Kidney (tissue), 14 donors: ENCODE results near the gene CDC26. TPM values are rescaled to one million over a fixed set of nuclear protein-coding genes. Genes with fewer than 3 reads are reported as not detected.

ENCODE experiments used
- DNase-seq, 5 donors: peaks; one replicate each; pipeline ENCODE4 v3.0.0-alpha.2; 2013 to 2020
- FAIRE-seq: peaks from 2 replicates; lab custom pipeline; 2012; peaks lifted over from hg19 to GRCh38; lab: Jason Lieb, UNC
- H3K27ac ChIP-seq, 2 donors: one replicate each; pipeline ENCODE4 v1.7.0; 2013; ENCODE audit warnings: low read depth in 2 of 2, low read length in 2 of 2, inconsistent platforms in 1 of 2
- H3K27me3 ChIP-seq: one replicate; pipeline ENCODE4 v1.7.1; 2013; ENCODE audit warnings: low read length, inconsistent platforms; ENCODE audit not compliant: control insufficient read depth, insufficient read depth
- H3K36me3 ChIP-seq, 3 donors: one replicate each; pipeline versions ENCODE4 v1.7.0 to v1.7.1; 2013; ENCODE audit warnings: low read length in 3 of 3, control low read depth in 1 of 3, inconsistent platforms in 1 of 3; ENCODE audit not compliant: insufficient read depth in 3 of 3, control insufficient read depth in 2 of 3
- H3K4me1 ChIP-seq, 3 donors: one replicate each; pipeline versions ENCODE4 v1.7.0 to v1.7.1; 2013; ENCODE audit warnings: low read length in 3 of 3, inconsistent platforms in 1 of 3, low read depth in 1 of 3; ENCODE audit not compliant: control insufficient read depth in 2 of 3, insufficient read depth in 2 of 3
- H3K4me3 ChIP-seq, 3 donors: one replicate each; pipeline versions ENCODE4 v1.7.0 to v1.8.1; 2013; ENCODE audit warnings: low read length in 3 of 3, control low read depth in 1 of 3, inconsistent platforms in 1 of 3
- H3K9ac ChIP-seq, 3 donors: one replicate each; pipeline versions ENCODE4 v1.7.0 to v1.7.1; 2013; ENCODE audit warnings: low read length in 3 of 3, control low read depth in 1 of 3, inconsistent platforms in 1 of 3
- H3K9me3 ChIP-seq, 3 donors: one replicate each; pipeline versions ENCODE4 v1.7.0 to v1.7.1; 2013; ENCODE audit warnings: low read length in 3 of 3, control low read depth in 1 of 3, inconsistent platforms in 1 of 3; ENCODE audit not compliant: control insufficient read depth in 2 of 3, insufficient read depth in 1 of 3
- intact Hi-C: fragments of 100-400 bp; cut with DNase I; formaldehyde crosslinking; loops from one replicate; pipeline ENCODE4 v1.11.1; 2022
- polyA plus RNA-seq: library from polyadenylated mRNA; stranded (reverse); fragments of 350-450 nt; fragmentation: Illumina TruSeq; extraction: RNeasy Lipid Tissue Mini Kit (QIAGEN cat#74804); gene quantifications from one replicate; pipeline ENCODE4 v1.2.3, GENCODE V29; 2014; ENCODE audit warnings: low read depth, low replicate concordance; ENCODE audit not compliant: insufficient read depth
- total RNA-seq: library from RNA; stranded (reverse); fragmentation: NEBNext Ultra II Directional; extraction: Animal tissue kit (Norgen Biotek cat#: 25700); gene quantifications from one replicate; pipeline ENCODE4 v1.2.1, GENCODE V29; 2021
- TF ChIP-seq, protein P1 (sequence below): IDR thresholded peaks from 3 replicates; pipeline ENCODE4 v1.5.1; 2012; ENCODE audit warnings: mild to moderate bottlenecking, moderate library complexity, borderline replicate concordance; ENCODE audit not compliant: insufficient read depth; ENCODE audit errors: extremely low read depth
- donor health status: control.
- donor health status: control.
- donor health status: control.
- donor health status: control.
- donor health status: control.
- donor health status: DM: yes; HTN: yes; CAD: no.
- donor health status: Normal renal cell carcinoma (clear cell type).

Gene CDC26
- total and polyA plus RNA-seq, 2 donors from 2014 or later: 28.5 to 76.2 TPM

DNA sequence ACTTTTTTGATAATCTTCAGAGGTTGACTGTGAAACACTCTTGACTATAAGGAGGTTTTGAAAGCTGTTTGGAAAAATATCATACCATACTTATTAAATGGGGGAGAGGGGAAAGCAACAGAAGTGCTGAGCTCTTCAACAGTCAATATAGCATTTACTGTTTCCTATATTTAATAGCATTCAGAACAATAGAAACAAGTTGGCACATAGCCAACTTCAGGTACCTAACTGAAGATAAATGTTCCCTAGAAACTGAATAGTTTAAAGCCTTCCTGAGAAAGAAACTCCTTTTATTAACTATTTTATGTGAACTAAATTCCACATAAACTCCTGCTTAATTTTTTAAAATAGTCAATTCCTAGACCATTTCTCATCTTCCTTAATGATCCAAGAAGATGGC lies 27.7 kb downstream of the CDC26 start:
- no peak for DNase-seq
- no peaks in the 10 kb centered on the region for H3K36me3 ChIP-seq
- intact Hi-C loops: no loop called here
- H3K9me3 ChIP-seq: no peaks in the 10 kb centered on the region
- H3K4me1 ChIP-seq: no peaks in the 10 kb centered on the region
- H3K27me3 ChIP-seq: no peaks in the 10 kb centered on the region
- no peak overlapping the region for H3K27ac ChIP-seq
- FAIRE-seq: no peak
- H3K9ac ChIP-seq: no peak overlapping the region
- H3K4me3 ChIP-seq: no peak overlapping the region
- TF ChIP-seq, protein P1, sequence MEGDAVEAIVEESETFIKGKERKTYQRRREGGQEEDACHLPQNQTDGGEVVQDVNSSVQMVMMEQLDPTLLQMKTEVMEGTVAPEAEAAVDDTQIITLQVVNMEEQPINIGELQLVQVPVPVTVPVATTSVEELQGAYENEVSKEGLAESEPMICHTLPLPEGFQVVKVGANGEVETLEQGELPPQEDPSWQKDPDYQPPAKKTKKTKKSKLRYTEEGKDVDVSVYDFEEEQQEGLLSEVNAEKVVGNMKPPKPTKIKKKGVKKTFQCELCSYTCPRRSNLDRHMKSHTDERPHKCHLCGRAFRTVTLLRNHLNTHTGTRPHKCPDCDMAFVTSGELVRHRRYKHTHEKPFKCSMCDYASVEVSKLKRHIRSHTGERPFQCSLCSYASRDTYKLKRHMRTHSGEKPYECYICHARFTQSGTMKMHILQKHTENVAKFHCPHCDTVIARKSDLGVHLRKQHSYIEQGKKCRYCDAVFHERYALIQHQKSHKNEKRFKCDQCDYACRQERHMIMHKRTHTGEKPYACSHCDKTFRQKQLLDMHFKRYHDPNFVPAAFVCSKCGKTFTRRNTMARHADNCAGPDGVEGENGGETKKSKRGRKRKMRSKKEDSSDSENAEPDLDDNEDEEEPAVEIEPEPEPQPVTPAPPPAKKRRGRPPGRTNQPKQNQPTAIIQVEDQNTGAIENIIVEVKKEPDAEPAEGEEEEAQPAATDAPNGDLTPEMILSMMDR: no peak

GRCh38 chr9:113246928-113247327 lies 28.4 kb downstream of the CDC26 start:
- DNase-seq (no peak), FAIRE-seq (no peak)
- Histone ChIP-seq H3K27me3 (no peaks in the 10 kb centered on the region), H3K4me1 (no peaks in the 10 kb centered on the region), H3K4me3 (no peak overlapping the region), H3K36me3 (no peaks in the 10 kb centered on the region), H3K9me3 (no peaks in the 10 kb centered on the region), H3K27ac (no peak overlapping the region), H3K9ac (no peak overlapping the region)
- TF ChIP-seq, protein P1: no peak
- intact Hi-C loops: no loop called here

DNA sequence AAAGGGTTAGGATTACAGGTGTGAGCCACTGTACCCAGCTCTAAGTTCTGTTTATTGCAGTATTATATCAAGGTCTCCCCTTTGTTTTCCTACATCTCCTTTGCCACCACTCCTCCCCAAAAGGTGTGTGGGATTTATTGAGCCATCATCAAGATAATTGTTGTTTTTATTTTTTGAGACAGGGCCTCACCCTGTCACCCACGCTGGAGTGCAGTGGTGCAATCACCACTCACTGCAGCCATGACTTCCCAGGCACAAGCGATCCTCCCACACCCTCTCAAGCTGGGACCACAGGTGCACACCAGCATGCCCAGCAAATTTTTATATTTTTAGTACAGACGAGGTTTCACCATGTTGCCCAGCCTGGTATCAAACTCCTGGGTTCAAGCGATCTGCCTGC lies 29.5 kb downstream of the CDC26 start:
- Histone ChIP-seq H3K36me3 (no peaks in the 10 kb centered on the region), H3K9me3 (no peaks in the 10 kb centered on the region), H3K9ac (no peak overlapping the region), H3K27ac (no peak overlapping the region), H3K27me3 (no peaks in the 10 kb centered on the region), H3K4me1 (no peaks in the 10 kb centered on the region), H3K4me3 (no peak overlapping the region)
- FAIRE-seq: no peak
- TF ChIP-seq, protein P1: no peak
- DNase-seq: no peak
- intact Hi-C loops: no loop called here

DNA sequence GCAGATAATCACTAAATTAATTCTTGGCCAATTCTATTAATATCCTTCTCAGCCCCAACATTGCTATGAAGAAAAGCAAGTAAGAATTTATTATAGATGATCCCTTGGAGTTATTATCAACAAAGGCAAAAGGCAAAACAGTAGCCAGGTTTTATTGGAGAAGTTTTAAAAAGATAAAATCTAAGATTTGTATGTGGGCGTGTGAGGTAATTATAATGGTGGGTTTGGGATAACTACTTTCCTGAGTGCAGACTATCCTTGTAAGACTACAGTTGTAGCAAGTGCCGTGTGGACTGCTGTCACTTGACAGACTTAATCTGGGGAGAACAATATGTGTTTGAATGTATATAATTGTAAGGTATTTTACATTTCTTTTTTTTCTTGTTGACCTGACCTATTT lies 30.8 kb downstream of the CDC26 start:
- TF ChIP-seq, protein P1: no peak
- no peak overlapping the region for H3K9ac ChIP-seq
- intact Hi-C loops: no loop called here
- no peaks in the 10 kb centered on the region for H3K36me3 ChIP-seq
- DNase-seq (no peak), FAIRE-seq (no peak)
- no peak overlapping the region for H3K4me3 ChIP-seq
- no peaks in the 10 kb centered on the region for H3K27me3 ChIP-seq
- H3K4me1 ChIP-seq: no peaks in the 10 kb centered on the region
- H3K9me3 ChIP-seq: no peaks in the 10 kb centered on the region
- H3K27ac ChIP-seq: no peak overlapping the region
